Calu3 (cell line): ENCODE data around the gene HEXD. TPM values are rescaled to one million over a fixed set of nuclear protein-coding genes. Genes with fewer than 3 reads are reported as not detected.

ENCODE experiments used
- BruUV-seq: library from RNA; stranded (reverse); fragments of 400-500 nt; replicated peaks from 2 replicates; lab custom pipeline; 2021; lab: Mats Ljungman, UMichigan
- CTCF ChIA-PET: fragments of 300-600 bp; sonication (Branson Sonifier 250); formaldehyde crosslinking; loops from one replicate; lab custom pipeline; 2022; ENCODE audit warnings: antibody characterized with exemption; lab: Charles Lee
- DNase-seq: peaks from one replicate; pipeline ENCODE4 v3.0.0; 2022
- H3K27ac Mint-ChIP-seq: one replicate; pipeline ENCODE4 v1.8.0; 2022; ENCODE audit warnings: mixed read lengths; ENCODE audit not compliant: unreplicated experiment
- H3K27me3 Mint-ChIP-seq: one replicate; pipeline ENCODE4 v1.8.0; 2022; ENCODE audit warnings: mixed read lengths; ENCODE audit not compliant: unreplicated experiment
- H3K36me3 Mint-ChIP-seq: one replicate; pipeline ENCODE4 v1.8.0; 2022; ENCODE audit warnings: mild to moderate bottlenecking, moderate library complexity, mixed read lengths; ENCODE audit not compliant: insufficient read depth, unreplicated experiment
- H3K4me1 Mint-ChIP-seq: one replicate; pipeline ENCODE4 v1.8.0; 2022; ENCODE audit warnings: mild to moderate bottlenecking, low read depth, mixed read lengths; ENCODE audit not compliant: unreplicated experiment
- H3K4me3 Mint-ChIP-seq: one replicate; pipeline ENCODE4 v1.8.0; 2022; ENCODE audit warnings: mild to moderate bottlenecking, low read depth, moderate library complexity, mixed read lengths; ENCODE audit not compliant: unreplicated experiment
- H3K9me3 Mint-ChIP-seq: one replicate; pipeline ENCODE4 v1.8.0; 2022; ENCODE audit warnings: low read depth, mixed read lengths; ENCODE audit not compliant: unreplicated experiment
- CTCF ChIP-seq: fragments of 200-600 bp; IDR thresholded peaks from one replicate; pipeline ENCODE4 v1.8.0; 2022; ENCODE audit warnings: antibody characterized with exemption; ENCODE audit not compliant: unreplicated experiment
- intact Hi-C: fragments of 100-400 bp; cut with micrococcal nuclease; formaldehyde crosslinking; loops from one replicate; pipeline ENCODE4 v1.10.0; 2022; ENCODE audit not compliant: unreplicated experiment
- total RNA-seq: library from RNA; stranded (reverse); gene quantifications from 2 replicates; pipeline ENCODE4 v1.2.3, GENCODE V29; 2022

The HEXD gene
- total RNA-seq, 1 experiment from 2014 or later: 30.7 TPM

DNA sequence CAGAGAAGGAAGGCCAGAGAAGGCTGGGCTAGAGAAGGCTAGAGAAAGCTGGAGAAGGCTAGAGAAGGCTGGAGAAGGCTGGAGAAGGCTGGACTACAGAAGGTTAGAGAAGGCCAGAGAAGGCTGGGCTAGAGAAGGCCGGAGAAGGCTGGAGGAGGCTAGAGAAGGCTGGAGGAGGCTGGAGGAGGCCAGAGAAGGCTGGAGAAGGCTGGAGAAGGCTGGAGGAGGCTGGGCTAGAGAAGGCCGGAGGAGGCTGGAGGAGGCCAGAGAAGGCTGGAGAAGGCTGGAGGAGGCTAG lies 6.7 kb downstream of the HEXD start:
- BruUV-seq: no TSS peak
- H3K9me3 Mint-ChIP-seq: no peaks in the 10 kb centered on the region
- H3K36me3 Mint-ChIP-seq: no peaks in the 10 kb centered on the region
- no peak overlapping the region for H3K27ac Mint-ChIP-seq
- H3K4me1 Mint-ChIP-seq: no peaks in the 10 kb centered on the region
- CTCF ChIA-PET: no interaction called here
- H3K27me3 Mint-ChIP-seq: no peaks in the 10 kb centered on the region
- no peak for DNase-seq
- no peak for TF ChIP-seq CTCF
- intact Hi-C loops: no loop called here
- no peak overlapping the region for H3K4me3 Mint-ChIP-seq

DNA sequence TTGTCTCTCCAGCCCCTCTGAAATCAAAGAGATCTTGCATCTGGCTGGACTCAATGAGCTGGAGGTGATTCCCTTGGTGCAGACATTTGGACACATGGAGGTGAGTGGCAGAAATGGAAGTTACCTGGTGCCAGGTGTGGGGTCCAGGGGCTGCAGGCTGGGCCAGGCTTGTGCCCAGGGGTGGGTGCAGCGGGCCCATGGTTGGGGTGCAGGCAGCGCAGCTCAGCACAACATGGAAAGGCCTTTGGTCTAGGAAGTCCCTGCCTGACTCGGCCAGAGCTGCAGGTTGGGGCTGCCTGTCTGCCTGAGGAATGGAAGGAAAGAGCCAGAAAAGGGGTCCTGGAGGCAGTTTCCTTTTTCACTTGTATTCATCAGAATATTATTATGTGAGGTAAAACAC lies 10.4 kb downstream of the HEXD start:
- DNase-seq: no peak
- BruUV-seq: no TSS peak
- Mint-ChIP-seq H3K36me3 (no peaks in the 10 kb centered on the region), H3K9me3 (no peaks in the 10 kb centered on the region), H3K4me3 (no peak overlapping the region), H3K27ac (no peak overlapping the region), H3K27me3 (no peaks in the 10 kb centered on the region), H3K4me1 (no peaks in the 10 kb centered on the region)
- intact Hi-C loops: no loop called here
- TF ChIP-seq CTCF: no peak
- CTCF ChIA-PET: no interaction called here

GRCh38 chr17:82429824-82430223 lies 11.7 kb downstream of the HEXD start:
- H3K4me3 Mint-ChIP-seq: no peak overlapping the region
- CTCF ChIA-PET: no interaction called here
- DNase-seq: no peak
- no TSS peak for BruUV-seq
- TF ChIP-seq CTCF: no peak
- H3K27me3 Mint-ChIP-seq: no peaks in the 10 kb centered on the region
- no peaks in the 10 kb centered on the region for H3K4me1 Mint-ChIP-seq
- H3K36me3 Mint-ChIP-seq: no peaks in the 10 kb centered on the region
- no peaks in the 10 kb centered on the region for H3K9me3 Mint-ChIP-seq
- H3K27ac Mint-ChIP-seq: no peak overlapping the region
- intact Hi-C loops: no loop called here

GRCh38 chr17:82432017-82432416 lies 13.9 kb downstream of the HEXD start:
- Mint-ChIP-seq H3K9me3 (no peaks in the 10 kb centered on the region), H3K4me3 (no peak overlapping the region), H3K4me1 (no peaks in the 10 kb centered on the region), H3K36me3 (no peaks in the 10 kb centered on the region), H3K27ac (no peak overlapping the region), H3K27me3 (no peaks in the 10 kb centered on the region)
- intact Hi-C loops: no loop called here
- TF ChIP-seq CTCF: no peak
- CTCF ChIA-PET: no interaction called here
- BruUV-seq: no TSS peak
- no peak for DNase-seq
